DND-41 (cell line): ENCODE results near the gene WDR86.

ENCODE experiments used
- ATAC-seq: fragments of 200-7000 bp; cut with Tn5 transposase; 3 replicates; pipeline ENCODE4 v1.9.1; 2021; ENCODE audit warnings: low read depth; ENCODE audit not compliant: insufficient read depth
- DNase-seq: peaks from one replicate; pipeline ENCODE4 v3.0.0-alpha.2; 2020
- H2AFZ ChIP-seq: 2 replicates; pipeline ENCODE4 v1.6.0; 2012; ENCODE audit warnings: low read depth, low read length
- H3K27ac ChIP-seq: 2 replicates; pipeline ENCODE4 v1.5.1; 2012; ENCODE audit warnings: low read length, inconsistent platforms
- H3K27me3 ChIP-seq: fragments of 200-600 bp; sonication (generic); 2 replicates; pipeline ENCODE4 v1.6.0; 2012; ENCODE audit warnings: low read length, mild to moderate bottlenecking, inconsistent platforms; ENCODE audit not compliant: insufficient read depth, poor library complexity
- H3K36me3 ChIP-seq: 2 replicates; pipeline ENCODE4 v1.5.1; 2012; ENCODE audit warnings: low read length, inconsistent platforms; ENCODE audit not compliant: insufficient read depth
- H3K4me1 ChIP-seq: 2 replicates; pipeline ENCODE4 v1.5.1; 2012; ENCODE audit warnings: mild to moderate bottlenecking, low read length; ENCODE audit not compliant: insufficient read depth
- H3K4me2 ChIP-seq: 2 replicates; pipeline ENCODE4 v1.6.0; 2012; ENCODE audit warnings: mild to moderate bottlenecking, moderate library complexity, low read length, inconsistent platforms; ENCODE audit not compliant: insufficient read depth
- H3K4me3 ChIP-seq, 2 experiments: fragments of 200-600 bp in 1 of 2; shearing (Covaris generic) in 1 of 2; 2 replicates each; pipeline ENCODE4 v1.5.1; 2012 to 2016; ENCODE audit warnings: inconsistent platforms in 2 of 2, low read length in 2 of 2, mild to moderate bottlenecking in 2 of 2, low read depth in 1 of 2, moderate library complexity in 1 of 2
- H3K79me2 ChIP-seq: 2 replicates; pipeline ENCODE4 v1.6.0; 2012; ENCODE audit warnings: low read length, inconsistent platforms; ENCODE audit not compliant: insufficient read depth
- H3K9ac ChIP-seq: 2 replicates; pipeline ENCODE4 v1.6.0; 2012; ENCODE audit warnings: low read depth, mild to moderate bottlenecking, inconsistent platforms, low read length, moderate library complexity
- H3K9me3 ChIP-seq: 2 replicates; pipeline ENCODE4 v1.5.1; 2012; ENCODE audit warnings: low read length, moderate library complexity, mild to moderate bottlenecking, inconsistent platforms; ENCODE audit not compliant: insufficient read depth, severe bottlenecking
- H4K20me1 ChIP-seq: 2 replicates; pipeline ENCODE4 v1.6.0; 2012; ENCODE audit warnings: low read length; ENCODE audit not compliant: insufficient read depth
- EZH2 ChIP-seq: IDR thresholded peaks from 3 replicates; pipeline ENCODE4 v1.6.1; 2012; ENCODE audit warnings: borderline replicate concordance, low read depth, mild to moderate bottlenecking, moderate library complexity, low read length, inconsistent platforms; ENCODE audit not compliant: severe bottlenecking
- TF ChIP-seq, protein P1 (sequence below): IDR thresholded peaks from 2 replicates; pipeline ENCODE4 v1.5.1; 2012; ENCODE audit warnings: borderline replicate concordance, low read length, moderate library complexity, mild to moderate bottlenecking; ENCODE audit not compliant: poor library complexity, severe bottlenecking; ENCODE audit errors: extremely low read depth

Gene WDR86

DNA sequence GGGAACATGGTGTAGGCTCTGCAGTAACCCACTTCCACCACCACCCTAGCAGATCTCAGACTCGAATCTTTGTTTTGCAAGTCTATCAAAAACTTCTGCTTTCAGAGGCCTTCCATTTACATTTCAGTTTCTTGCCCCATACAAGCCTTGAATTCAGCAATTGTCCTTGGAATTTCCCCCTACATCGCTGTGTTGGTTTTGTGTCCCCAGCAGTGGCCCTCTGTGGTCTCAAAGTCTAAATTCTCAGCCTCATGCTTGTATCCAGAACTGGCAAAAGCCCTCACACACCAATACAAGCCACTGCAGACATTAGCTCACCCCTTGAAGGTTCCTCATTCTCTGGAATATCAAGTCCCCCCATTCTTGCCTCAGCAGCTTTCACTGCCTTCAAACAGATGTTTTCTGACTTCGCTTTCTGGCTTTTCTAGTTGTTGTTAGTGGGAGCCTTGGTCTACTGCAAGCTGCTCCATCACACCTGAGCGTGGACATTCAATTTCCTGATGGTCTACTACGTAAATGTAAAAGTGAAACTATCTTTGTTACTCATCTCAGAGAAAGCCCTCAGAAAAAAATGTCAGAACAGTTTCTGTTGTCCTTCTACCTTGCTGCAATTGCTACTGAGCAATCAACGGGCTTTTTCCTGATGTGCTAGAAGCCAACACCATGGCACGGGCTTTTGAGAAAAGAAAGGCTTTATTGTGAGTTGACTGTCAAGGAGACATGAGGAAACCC lies 70.0 kb downstream of the WDR86 start:
- H3K9me3 ChIP-seq = no peaks in the 10 kb centered on the region
- peaks cover 22% of the 10 kb centered on the region for H3K4me1 ChIP-seq
- no peak overlapping the region for H3K27ac ChIP-seq
- H3K4me2 ChIP-seq = peak overlapping the region; percentile 3; the same call in 1 of the 2 replicates
- H3K79me2 ChIP-seq = peaks cover 17% of the 10 kb centered on the region
- DNase-seq = no peak
- H3K9ac ChIP-seq = no peak overlapping the region
- no peak overlapping the region for H3K4me3 ChIP-seq
- no peaks in the 10 kb centered on the region for H3K27me3 ChIP-seq
- H2AFZ ChIP-seq = peak overlapping the region; percentile 12; the same call in 1 of the 2 replicates
- peaks cover 3% of the 10 kb centered on the region; the same call in 1 of the 2 replicates for H4K20me1 ChIP-seq
- ATAC-seq = no peak
- H3K36me3 ChIP-seq = peaks cover 3% of the 10 kb centered on the region
- TF ChIP-seq EZH2 = no peak
- TF ChIP-seq, protein P1, sequence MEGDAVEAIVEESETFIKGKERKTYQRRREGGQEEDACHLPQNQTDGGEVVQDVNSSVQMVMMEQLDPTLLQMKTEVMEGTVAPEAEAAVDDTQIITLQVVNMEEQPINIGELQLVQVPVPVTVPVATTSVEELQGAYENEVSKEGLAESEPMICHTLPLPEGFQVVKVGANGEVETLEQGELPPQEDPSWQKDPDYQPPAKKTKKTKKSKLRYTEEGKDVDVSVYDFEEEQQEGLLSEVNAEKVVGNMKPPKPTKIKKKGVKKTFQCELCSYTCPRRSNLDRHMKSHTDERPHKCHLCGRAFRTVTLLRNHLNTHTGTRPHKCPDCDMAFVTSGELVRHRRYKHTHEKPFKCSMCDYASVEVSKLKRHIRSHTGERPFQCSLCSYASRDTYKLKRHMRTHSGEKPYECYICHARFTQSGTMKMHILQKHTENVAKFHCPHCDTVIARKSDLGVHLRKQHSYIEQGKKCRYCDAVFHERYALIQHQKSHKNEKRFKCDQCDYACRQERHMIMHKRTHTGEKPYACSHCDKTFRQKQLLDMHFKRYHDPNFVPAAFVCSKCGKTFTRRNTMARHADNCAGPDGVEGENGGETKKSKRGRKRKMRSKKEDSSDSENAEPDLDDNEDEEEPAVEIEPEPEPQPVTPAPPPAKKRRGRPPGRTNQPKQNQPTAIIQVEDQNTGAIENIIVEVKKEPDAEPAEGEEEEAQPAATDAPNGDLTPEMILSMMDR = no peak

DNA sequence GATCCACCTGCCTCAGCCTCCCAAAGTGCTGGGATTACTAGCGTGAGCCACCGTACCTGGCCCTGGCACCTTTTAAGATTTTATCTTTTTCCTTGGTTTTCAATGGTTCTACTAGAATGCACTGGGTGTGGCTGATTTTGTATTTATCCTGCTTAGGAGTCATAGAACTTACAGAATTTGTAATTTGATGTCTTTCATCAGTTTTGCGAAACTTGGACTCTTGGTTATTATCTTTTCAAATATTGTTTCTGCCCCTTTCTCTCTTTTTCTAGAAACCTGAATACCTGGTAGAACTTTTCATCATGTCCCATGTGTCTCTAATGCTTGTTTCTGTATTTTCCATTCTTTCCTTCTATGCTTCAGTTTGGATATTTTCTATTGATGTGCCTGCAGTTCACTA lies 71.0 kb downstream of the WDR86 start:
- ATAC-seq = no peak
- no peak for DNase-seq
- H3K4me1 ChIP-seq = peaks cover 22% of the 10 kb centered on the region
- peaks cover 3% of the 10 kb centered on the region for H3K36me3 ChIP-seq
- H3K9ac ChIP-seq = no peak overlapping the region
- H3K4me3 ChIP-seq = no peak overlapping the region
- peaks cover 17% of the 10 kb centered on the region for H3K79me2 ChIP-seq
- H3K4me2 ChIP-seq = no peak overlapping the region
- H3K27me3 ChIP-seq = no peaks in the 10 kb centered on the region
- no peaks in the 10 kb centered on the region for H3K9me3 ChIP-seq
- H3K27ac ChIP-seq = no peak overlapping the region
- H2AFZ ChIP-seq = no peak overlapping the region
- TF ChIP-seq, protein P1 = no peak
- TF ChIP-seq EZH2 = no peak
- peaks cover 3% of the 10 kb centered on the region; the same call in 1 of the 2 replicates for H4K20me1 ChIP-seq

DNA sequence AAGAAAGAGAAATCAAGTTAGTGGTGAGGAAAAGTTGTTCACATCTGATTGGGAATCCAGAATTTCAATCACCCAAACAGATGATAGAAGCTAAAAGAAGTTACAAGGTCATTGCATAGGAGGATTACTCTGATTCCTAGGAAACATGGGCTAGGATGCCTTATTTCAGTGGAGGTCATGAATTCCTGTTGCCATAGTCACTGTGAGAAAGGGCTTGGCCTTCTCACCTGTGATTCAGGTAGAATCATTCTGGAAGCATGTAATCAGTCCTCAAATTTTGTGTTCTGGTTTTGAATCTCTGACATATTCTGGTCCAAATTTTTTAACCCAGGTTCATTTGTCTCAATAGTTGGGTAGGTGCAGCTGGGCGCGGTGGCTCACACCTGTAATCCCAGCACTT lies 72.5 kb downstream of the WDR86 start:
- H3K27ac ChIP-seq = no peak overlapping the region

More for the DNA sequence above, 72.5 kb downstream of the WDR86 start:
- TF ChIP-seq EZH2 = no peak
- TF ChIP-seq, protein P1 = no peak
- Histone ChIP-seq H4K20me1 (no peaks in the 10 kb centered on the region), H3K4me3 (no peak overlapping the region), H3K27me3 (no peaks in the 10 kb centered on the region), H3K79me2 (peaks cover 3% of the 10 kb centered on the region), H3K9me3 (no peaks in the 10 kb centered on the region), H3K4me1 (peaks cover 9% of the 10 kb centered on the region), H2AFZ (no peak overlapping the region), H3K36me3 (no peaks in the 10 kb centered on the region), H3K9ac (no peak overlapping the region), H3K4me2 (no peak overlapping the region)
- no peak for ATAC-seq
- no peak for DNase-seq
